Tibial artery (tissue), 4 donors: ENCODE measurements around the gene FTL.

Experiments used
- DNase-seq, 2 donors: peaks; one replicate each; pipeline ENCODE4 v3.0.0-alpha.2; 2019
- H3K27ac ChIP-seq, 2 donors: fragments of 200-600 bp; sonication (generic) in 1 of 2; 1 replicate in 1 of 2; 2 replicates in 1 of 2; pipeline ENCODE4 v1.5.1; 2018 to 2019; ENCODE audit warnings: mild to moderate bottlenecking in 1 of 2
- H3K27me3 ChIP-seq, 2 donors: fragments of 200-600 bp; sonication (generic) in 1 of 2; one replicate each; pipeline versions ENCODE4 v1.5.1 to v1.6.0; 2016 to 2019
- H3K36me3 ChIP-seq, 3 donors: fragments of 200-600 bp; sonication (generic) in 2 of 3; one replicate each; pipeline ENCODE4 v1.5.1; 2016 to 2019; ENCODE audit warnings: mild to moderate bottlenecking in 2 of 3
- H3K4me1 ChIP-seq, 4 donors: fragments of 200-600 bp; sonication (generic) in 2 of 4; 1 replicate in 3 of 4; 2 replicates in 1 of 4; pipeline ENCODE4 v1.5.1; 2016 to 2019
- H3K4me3 ChIP-seq, 2 donors: fragments of 200-600 bp; sonication (generic) in 1 of 2; 1 replicate in 1 of 2; 2 replicates in 1 of 2; pipeline ENCODE4 v1.5.1; 2018 to 2019; ENCODE audit warnings: mild to moderate bottlenecking in 2 of 2
- H3K9me3 ChIP-seq, 3 donors: fragments of 200-600 bp; sonication (generic) in 1 of 3; one replicate each; pipeline ENCODE4 v1.5.1; 2016 to 2019
- CTCF ChIP-seq, 2 experiments: fragments of 200-600 bp in 1 of 2; fragments of 450-650 bp in 1 of 2; IDR thresholded peaks; one replicate each; pipeline ENCODE4 v1.5.1; 2017 to 2019; ENCODE audit warnings: antibody characterized with exemption in 2 of 2, mild to moderate bottlenecking in 1 of 2, moderate library complexity in 1 of 2
- intact Hi-C: fragments of 100-400 bp; cut with DNase I; formaldehyde crosslinking; loops from one replicate; pipeline ENCODE4 v1.15.0; 2023; ENCODE audit warnings: low total_unique reads

FTL gene

GRCh38 chr19:48955308-48955958 lies 9.7 kb upstream of the FTL start:
- TF ChIP-seq CTCF (IDR thresholded peaks at IDR 0.05), result no peak
- peak overlapping the region; percentile 79 to 99 for H3K4me3 ChIP-seq
- peaks cover 0 to 9% (median 0%) of the 10 kb centered on the region in 3 donors for H3K36me3 ChIP-seq
- H3K27ac ChIP-seq, result peak overlapping the region; percentile 91 to 94
- peaks cover 0 to 20% (median 15%) of the 10 kb centered on the region in 4 donors for H3K4me1 ChIP-seq
- H3K27me3 ChIP-seq, result no peaks in the 10 kb centered on the region
- no peak for DNase-seq
- H3K9me3 ChIP-seq, result no peaks in the 10 kb centered on the region
- intact Hi-C loops, result no loop called here

GRCh38 chr19:48958006-48958405 lies 7.1 kb upstream of the FTL start:
- no peaks in the 10 kb centered on the region for H3K9me3 ChIP-seq
- no peak overlapping the region for H3K4me3 ChIP-seq
- H3K27ac ChIP-seq, result no peak overlapping the region
- intact Hi-C loops, result no loop called here
- H3K36me3 ChIP-seq, result peaks cover 0 to 14% (median 0%) of the 10 kb centered on the region in 3 donors
- H3K27me3 ChIP-seq, result no peaks in the 10 kb centered on the region
- no peak for TF ChIP-seq CTCF (IDR thresholded peaks at IDR 0.05)
- H3K4me1 ChIP-seq, result peaks cover 0 to 30% (median 18%) of the 10 kb centered on the region in 4 donors
- no peak for DNase-seq

GRCh38 chr19:48959341-48960239 lies 5.5 kb upstream of the FTL start:
- TF ChIP-seq CTCF (IDR thresholded peaks at IDR 0.05), result no peak
- Histone ChIP-seq H3K4me1 (peaks cover 0 to 40% (median 30%) of the 10 kb centered on the region in 4 donors), H3K27ac (no peak overlapping the region)

GRCh38 chr19:48961051-48961649 lies 4.0 kb upstream of the FTL start:
- Histone ChIP-seq H3K4me3 (no peak overlapping the region), H3K27ac (peak overlapping the region in 1 of 2 donors; percentile 97), H3K36me3 (peaks cover 2 to 14% (median 3%) of the 10 kb centered on the region in 3 donors), H3K9me3 (no peaks in the 10 kb centered on the region), H3K27me3 (no peaks in the 10 kb centered on the region), H3K4me1 (peaks cover 0 to 32% (median 24%) of the 10 kb centered on the region in 4 donors)
- intact Hi-C loops, result loop anchor here (10.0 kb wide), 1 partner anchor 86 kb away; the partner anchor contains the start of gene PPP1R15A
- TF ChIP-seq CTCF (IDR thresholded peaks at IDR 0.05), result no peak
- no peak for DNase-seq

More at GRCh38 chr19:48959341-48960239, 5.5 kb upstream of the FTL start:
- H3K9me3 ChIP-seq, result no peaks in the 10 kb centered on the region
- intact Hi-C loops, result loop anchor here (10.0 kb wide), 1 partner anchor 85 kb away; the partner anchor contains the start of gene PPP1R15A
- H3K36me3 ChIP-seq, result peaks cover 0 to 14% (median 0%) of the 10 kb centered on the region in 3 donors
- no peak for DNase-seq
- no peaks in the 10 kb centered on the region for H3K27me3 ChIP-seq
- no peak overlapping the region for H3K4me3 ChIP-seq

- H3K9me3 ChIP-seq, result no peaks in the 10 kb centered on the region
- DNase-seq, result no peak
- peaks cover 0 to 34% (median 28%) of the 10 kb centered on the region in 4 donors for H3K4me1 ChIP-seq
- H3K36me3 ChIP-seq, result peaks cover 7 to 15% (median 8%) of the 10 kb centered on the region in 3 donors
- no peak for TF ChIP-seq CTCF (IDR thresholded peaks at IDR 0.05)
- peak overlapping the region; percentile 88 to 97 for H3K27ac ChIP-seq
- no peak overlapping the region for H3K4me3 ChIP-seq
- intact Hi-C loops, result loop anchor here (10.0 kb wide), 1 partner anchor 87 kb away; the partner anchor contains the start of gene PPP1R15A
- H3K27me3 ChIP-seq, result no peaks in the 10 kb centered on the region
Measured at GRCh38 chr19:48961673-48962028, 3.5 kb upstream of the FTL start.
